ENCODE results near the gene CDKN2AIP. TPM values are rescaled to one million over a fixed set of nuclear protein-coding genes. Genes with fewer than 3 reads are reported as not detected.
"Not testable (repeated sequence)": the region's sequence is repeated elsewhere in the genome, so short reads cannot be mapped to it uniquely, and the experiment has no call there.

The CDKN2AIP gene
- total and polyA plus RNA-seq, 4 donors = 9.1 to 19.6 (median 11.4) TPM

DNA sequence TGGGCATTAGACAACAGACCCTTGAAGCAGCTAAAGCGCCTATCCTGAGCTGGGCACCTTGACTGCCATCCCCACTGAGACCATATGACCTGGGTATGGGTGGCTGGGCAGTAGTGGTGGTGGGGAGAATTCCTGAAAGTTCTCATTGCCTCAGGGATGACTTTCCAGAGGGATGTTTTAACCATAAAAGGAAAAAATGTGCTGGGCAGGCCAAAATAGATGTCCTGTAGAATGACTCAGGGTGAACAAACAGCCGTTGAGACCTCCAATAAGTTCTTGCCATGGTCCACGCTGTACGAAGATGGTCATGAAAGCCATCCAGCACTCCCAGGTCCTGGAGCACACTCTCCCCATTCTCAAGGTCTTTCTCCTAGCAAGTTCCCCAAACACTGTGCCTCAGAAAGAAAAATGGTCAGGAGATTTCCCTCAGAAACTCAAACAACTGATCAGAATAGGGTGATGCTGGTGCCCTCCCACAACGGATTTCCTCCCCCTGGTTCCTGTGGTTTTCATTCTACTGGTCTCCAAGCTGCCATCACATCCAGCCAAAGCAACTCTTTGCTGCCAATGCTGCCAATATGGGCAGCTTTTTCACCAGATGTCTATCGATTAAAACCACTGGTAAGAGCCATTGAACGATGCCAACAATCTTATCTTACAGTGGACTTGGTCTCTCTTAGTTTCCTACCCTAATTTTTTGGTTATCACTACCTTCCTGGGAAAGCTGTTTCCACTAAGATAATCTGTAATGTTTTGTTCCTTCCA lies 11.2 kb downstream of the CDKN2AIP start:
- TF ChIP-seq, protein P1, sequence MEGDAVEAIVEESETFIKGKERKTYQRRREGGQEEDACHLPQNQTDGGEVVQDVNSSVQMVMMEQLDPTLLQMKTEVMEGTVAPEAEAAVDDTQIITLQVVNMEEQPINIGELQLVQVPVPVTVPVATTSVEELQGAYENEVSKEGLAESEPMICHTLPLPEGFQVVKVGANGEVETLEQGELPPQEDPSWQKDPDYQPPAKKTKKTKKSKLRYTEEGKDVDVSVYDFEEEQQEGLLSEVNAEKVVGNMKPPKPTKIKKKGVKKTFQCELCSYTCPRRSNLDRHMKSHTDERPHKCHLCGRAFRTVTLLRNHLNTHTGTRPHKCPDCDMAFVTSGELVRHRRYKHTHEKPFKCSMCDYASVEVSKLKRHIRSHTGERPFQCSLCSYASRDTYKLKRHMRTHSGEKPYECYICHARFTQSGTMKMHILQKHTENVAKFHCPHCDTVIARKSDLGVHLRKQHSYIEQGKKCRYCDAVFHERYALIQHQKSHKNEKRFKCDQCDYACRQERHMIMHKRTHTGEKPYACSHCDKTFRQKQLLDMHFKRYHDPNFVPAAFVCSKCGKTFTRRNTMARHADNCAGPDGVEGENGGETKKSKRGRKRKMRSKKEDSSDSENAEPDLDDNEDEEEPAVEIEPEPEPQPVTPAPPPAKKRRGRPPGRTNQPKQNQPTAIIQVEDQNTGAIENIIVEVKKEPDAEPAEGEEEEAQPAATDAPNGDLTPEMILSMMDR (IDR thresholded peaks at IDR 0.05; ENCODE audit: control extremely low read depth, extremely low read depth) = no peak
- 46 to 70% methylated on average over 7 of the region's 7 CpGs for WGBS, 2 donors

GRCh38 chr4:183458005-183458404 lies 13.6 kb downstream of the CDKN2AIP start:
- DNase-seq = no peak
- Histone ChIP-seq H3K27ac (ENCODE audit: low read depth in 1 of 2, low read length in 1 of 2) (no peak overlapping the region), H3K9me3 (ENCODE audit: control insufficient read depth in 4 of 4, insufficient read depth in 3 of 4, low read length in 3 of 4) (no peaks in the 10 kb centered on the region), H3K4me3 (no peak overlapping the region), H3K4me1 (ENCODE audit: control insufficient read depth in 5 of 5, insufficient read depth in 5 of 5, low read length in 5 of 5) (no peaks in the 10 kb centered on the region), H3K36me3 (ENCODE audit: control insufficient read depth in 4 of 4, insufficient read depth in 4 of 4, low read length in 4 of 4) (peaks cover 0 to 3% (median under 1%) of the 10 kb centered on the region in 4 donors), H3K27me3 (ENCODE audit: control insufficient read depth in 3 of 3, insufficient read depth in 3 of 3, low read length in 2 of 3) (no peaks in the 10 kb centered on the region), H3K9ac (ENCODE audit: insufficient read depth in 1 of 2, low read length in 2 of 2) (no peak overlapping the region)
- WGBS, 2 donors = 79 to 80% methylated on average over 5 of the region's 5 CpGs
- TF ChIP-seq, protein P1 (IDR thresholded peaks at IDR 0.05; ENCODE audit: control extremely low read depth, extremely low read depth) = no peak
- ATAC-seq (ENCODE audit: insufficient read depth, low FRiP score) = no peak

More for the DNA sequence above, 11.2 kb downstream of the CDKN2AIP start:
- H3K27ac ChIP-seq (ENCODE audit: low read depth in 1 of 2, low read length in 1 of 2) = no peak overlapping the region
- no peak for DNase-seq
- no peak overlapping the region for H3K9ac ChIP-seq (ENCODE audit: insufficient read depth in 1 of 2, low read length in 2 of 2)
- no peak for ATAC-seq (ENCODE audit: insufficient read depth, low FRiP score)
- H3K9me3 ChIP-seq (ENCODE audit: control insufficient read depth in 4 of 4, insufficient read depth in 3 of 4, low read length in 3 of 4) = no peaks in the 10 kb centered on the region
- H3K36me3 ChIP-seq (ENCODE audit: control insufficient read depth in 4 of 4, insufficient read depth in 4 of 4, low read length in 4 of 4) = peaks cover 0 to 9% (median 5%) of the 10 kb centered on the region in 4 donors
- no peaks in the 10 kb centered on the region for H3K4me1 ChIP-seq (ENCODE audit: control insufficient read depth in 5 of 5, insufficient read depth in 5 of 5, low read length in 5 of 5)
- H3K4me3 ChIP-seq = no peak overlapping the region
- H3K27me3 ChIP-seq (ENCODE audit: control insufficient read depth in 3 of 3, insufficient read depth in 3 of 3, low read length in 2 of 3) = no peaks in the 10 kb centered on the region

DNA sequence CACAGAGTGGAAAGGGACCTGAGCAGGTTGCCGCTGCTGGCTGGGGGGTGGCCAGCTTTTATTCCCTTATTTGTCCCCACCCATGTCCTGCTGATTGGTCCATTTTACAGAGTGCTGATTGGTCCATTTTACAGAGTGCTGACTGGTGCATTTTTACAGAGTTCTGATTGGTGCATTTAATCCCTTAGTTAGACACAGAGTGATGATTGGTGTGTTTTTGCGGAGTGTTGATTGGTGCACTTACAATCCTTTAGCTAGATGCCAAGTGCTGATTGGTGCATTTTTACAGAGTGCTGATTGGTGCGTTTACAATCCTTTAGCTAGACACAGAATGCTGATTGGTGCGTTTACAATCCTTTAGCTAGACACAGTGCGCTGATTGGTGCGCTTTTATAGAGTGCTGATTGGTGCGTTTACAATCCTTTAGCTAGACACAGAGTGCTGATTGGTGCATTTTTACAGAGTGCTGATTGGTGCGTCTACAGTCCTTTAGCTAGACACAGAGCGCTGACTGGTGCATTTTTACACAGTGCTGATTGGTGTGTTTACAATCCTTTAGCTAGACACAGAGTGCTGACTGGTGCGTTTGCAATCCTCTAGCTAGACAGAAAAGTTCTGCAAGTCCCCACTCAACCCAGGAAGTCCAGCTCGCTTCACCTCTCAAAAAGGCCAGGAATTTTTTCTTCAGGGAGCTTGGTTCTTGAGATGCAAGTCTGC lies 19.6 kb downstream of the CDKN2AIP start:
- H3K36me3 ChIP-seq (ENCODE audit: control insufficient read depth in 4 of 4, insufficient read depth in 4 of 4, low read length in 4 of 4); H3K27ac ChIP-seq (ENCODE audit: low read depth in 1 of 2, low read length in 1 of 2); H3K4me3 ChIP-seq; H3K9ac ChIP-seq (ENCODE audit: insufficient read depth in 1 of 2, low read length in 2 of 2); H3K9me3 ChIP-seq (ENCODE audit: control insufficient read depth in 4 of 4, insufficient read depth in 3 of 4, low read length in 3 of 4); H3K4me1 ChIP-seq (ENCODE audit: control insufficient read depth in 5 of 5, insufficient read depth in 5 of 5, low read length in 5 of 5); H3K27me3 ChIP-seq (ENCODE audit: control insufficient read depth in 3 of 3, insufficient read depth in 3 of 3, low read length in 2 of 3); DNase-seq; ATAC-seq (ENCODE audit: insufficient read depth, low FRiP score): not testable (repeated sequence)
- WGBS, 2 donors = 58 to 81% methylated on average over 8 to 11 of the region's 11 CpGs

- not testable (repeated sequence) for H3K9me3 ChIP-seq (ENCODE audit: control insufficient read depth in 4 of 4, insufficient read depth in 3 of 4, low read length in 3 of 4); ATAC-seq (ENCODE audit: insufficient read depth, low FRiP score); H3K27me3 ChIP-seq (ENCODE audit: control insufficient read depth in 3 of 3, insufficient read depth in 3 of 3, low read length in 2 of 3); H3K4me3 ChIP-seq; H3K9ac ChIP-seq (ENCODE audit: insufficient read depth in 1 of 2, low read length in 2 of 2); H3K4me1 ChIP-seq (ENCODE audit: control insufficient read depth in 5 of 5, insufficient read depth in 5 of 5, low read length in 5 of 5); DNase-seq; H3K27ac ChIP-seq (ENCODE audit: low read depth in 1 of 2, low read length in 1 of 2); H3K36me3 ChIP-seq (ENCODE audit: control insufficient read depth in 4 of 4, insufficient read depth in 4 of 4, low read length in 4 of 4)
- WGBS, 2 donors = 51 to 54% methylated on average over 5 of the region's 5 CpGs
Measured at GRCh38 chr4:183465879-183466278, 21.4 kb downstream of the CDKN2AIP start.

All from lung (tissue), 12 donors.